WTC11 (cell line): ENCODE data around the gene RBP5. TPM values are rescaled to one million over a fixed set of nuclear protein-coding genes. Genes with fewer than 3 reads are reported as not detected.

Source experiments
- ATAC-seq: fragments of 200-7000 bp; cut with Tn5 transposase; 2 replicates; pipeline ENCODE4 v1.10.0; 2021; ENCODE audit warnings: mild to moderate bottlenecking, moderate library complexity
- CTCF ChIA-PET: fragments of 300-600 bp; sonication (Branson Sonifier 250); formaldehyde crosslinking; loops from one replicate; lab custom pipeline; 2021; ENCODE audit warnings: antibody characterized with exemption; lab: Charles Lee
- POLR2A ChIA-PET: fragments of 350-600 bp; sonication (Branson Sonifier 250); formaldehyde crosslinking; loops from one replicate; lab custom pipeline; 2021; ENCODE audit warnings: antibody characterized with exemption; lab: Charles Lee
- DNase-seq: peaks from one replicate; pipeline ENCODE4 v3.0.0; 2021; ENCODE audit warnings: low spot score
- H3K27ac Mint-ChIP-seq: 2 replicates; pipeline ENCODE4 v1.8.0; 2021; ENCODE audit warnings: mixed read lengths
- H3K27me3 Mint-ChIP-seq: 2 replicates; pipeline ENCODE4 v1.8.0; 2021; ENCODE audit warnings: low read depth, mild to moderate bottlenecking, moderate library complexity, mixed read lengths
- H3K36me3 Mint-ChIP-seq: 2 replicates; pipeline ENCODE4 v1.8.0; 2021; ENCODE audit warnings: mixed read lengths
- H3K4me1 Mint-ChIP-seq: 2 replicates; pipeline ENCODE4 v1.8.0; 2022; ENCODE audit warnings: mixed read lengths
- H3K4me3 Mint-ChIP-seq: 2 replicates; pipeline ENCODE4 v1.8.0; 2021; ENCODE audit warnings: mild to moderate bottlenecking, moderate library complexity, mixed read lengths
- H3K9me3 Mint-ChIP-seq: 2 replicates; pipeline ENCODE4 v1.8.0; 2021; ENCODE audit warnings: mixed read lengths
- CTCF ChIP-seq: fragments of 200-600 bp; IDR thresholded peaks from 2 replicates; pipeline ENCODE4 v1.8.0; 2022; ENCODE audit warnings: antibody characterized with exemption
- EMX1 ChIP-seq: fragments of 250-450 bp; sonication (Bioruptor Pico); IDR thresholded peaks from 2 replicates; pipeline ENCODE4 v1.8.0; 2021; ENCODE audit warnings: mild to moderate bottlenecking
- ESRRA ChIP-seq: sonication (generic); formaldehyde crosslinking; IDR thresholded peaks from 2 replicates; pipeline ENCODE4 v1.8.1; 2022; ENCODE audit warnings: mild to moderate bottlenecking, missing genetic modification reagents, borderline replicate concordance
- ETV6 ChIP-seq: sonication (generic); formaldehyde crosslinking; IDR thresholded peaks from 2 replicates; pipeline ENCODE4 v1.8.1; 2022; ENCODE audit warnings: mild to moderate bottlenecking, missing genetic modification reagents
- FOXJ3 ChIP-seq: sonication (generic); formaldehyde crosslinking; IDR thresholded peaks from 2 replicates; pipeline ENCODE4 v1.9.0; 2021; ENCODE audit warnings: missing genetic modification reagents, mild to moderate bottlenecking, borderline replicate concordance
- MXD4 ChIP-seq: fragments of 250-450 bp; sonication (Bioruptor Pico); IDR thresholded peaks from 2 replicates; pipeline ENCODE4 v1.8.0; 2021; ENCODE audit warnings: mild to moderate bottlenecking, moderate library complexity, borderline replicate concordance
- NR2C2 ChIP-seq: sonication (generic); formaldehyde crosslinking; IDR thresholded peaks from 2 replicates; pipeline ENCODE4 v1.8.0; 2022; ENCODE audit warnings: mild to moderate bottlenecking, missing genetic modification reagents
- SMAD4 ChIP-seq: sonication (generic); formaldehyde crosslinking; IDR thresholded peaks from 2 replicates; pipeline ENCODE4 v1.8.0; 2022; ENCODE audit warnings: mild to moderate bottlenecking, missing genetic modification reagents
- ZNF281 ChIP-seq: sonication (generic); formaldehyde crosslinking; IDR thresholded peaks from 2 replicates; pipeline ENCODE4 v1.8.0; 2023; ENCODE audit warnings: mild to moderate bottlenecking, missing genetic modification reagents
- ZNF416 ChIP-seq: fragments of 250-450 bp; sonication (Bioruptor Pico); IDR thresholded peaks from 2 replicates; pipeline ENCODE4 v1.9.0; 2021; ENCODE audit warnings: mild to moderate bottlenecking, inconsistent platforms
- total RNA-seq: library from RNA; stranded (reverse); gene quantifications from 3 replicates; pipeline ENCODE4 v1.2.3, GENCODE V29; 2021
- TF ChIP-seq, protein P1 (sequence below): fragments of 250-450 bp; sonication (Bioruptor Pico); IDR thresholded peaks from 2 replicates; pipeline ENCODE4 v1.9.0; 2021; ENCODE audit warnings: mild to moderate bottlenecking
- TF ChIP-seq, protein P2 (sequence below): sonication (generic); formaldehyde crosslinking; IDR thresholded peaks from 2 replicates; pipeline ENCODE4 v1.8.1; 2022; ENCODE audit warnings: mild to moderate bottlenecking, moderate library complexity, missing genetic modification reagents
- TF ChIP-seq, protein P3 (sequence below): fragments of 250-450 bp; sonication (Bioruptor Pico); IDR thresholded peaks from 2 replicates; pipeline ENCODE4 v1.9.0; 2021; ENCODE audit warnings: moderate library complexity, mild to moderate bottlenecking, inconsistent platforms, borderline replicate concordance
- TF ChIP-seq, protein P4 (sequence below): fragments of 250-450 bp; sonication (Bioruptor Pico); IDR thresholded peaks from 2 replicates; pipeline ENCODE4 v1.9.0; 2021; ENCODE audit warnings: mild to moderate bottlenecking, borderline replicate concordance
- TF ChIP-seq, protein P5 (sequence below): sonication (generic); formaldehyde crosslinking; IDR thresholded peaks from 2 replicates; pipeline ENCODE4 v1.8.1; 2022; ENCODE audit warnings: mild to moderate bottlenecking, missing genetic modification reagents, moderate library complexity, borderline replicate concordance

RBP5 gene
- total RNA-seq, 1 experiment from 2014 or later = 4.1 TPM

- TF ChIP-seq, protein P1, sequence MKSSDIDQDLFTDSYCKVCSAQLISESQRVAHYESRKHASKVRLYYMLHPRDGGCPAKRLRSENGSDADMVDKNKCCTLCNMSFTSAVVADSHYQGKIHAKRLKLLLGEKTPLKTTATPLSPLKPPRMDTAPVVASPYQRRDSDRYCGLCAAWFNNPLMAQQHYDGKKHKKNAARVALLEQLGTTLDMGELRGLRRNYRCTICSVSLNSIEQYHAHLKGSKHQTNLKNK (CRISPR knock-in tag) = no peak
- TF ChIP-seq, protein P2, sequence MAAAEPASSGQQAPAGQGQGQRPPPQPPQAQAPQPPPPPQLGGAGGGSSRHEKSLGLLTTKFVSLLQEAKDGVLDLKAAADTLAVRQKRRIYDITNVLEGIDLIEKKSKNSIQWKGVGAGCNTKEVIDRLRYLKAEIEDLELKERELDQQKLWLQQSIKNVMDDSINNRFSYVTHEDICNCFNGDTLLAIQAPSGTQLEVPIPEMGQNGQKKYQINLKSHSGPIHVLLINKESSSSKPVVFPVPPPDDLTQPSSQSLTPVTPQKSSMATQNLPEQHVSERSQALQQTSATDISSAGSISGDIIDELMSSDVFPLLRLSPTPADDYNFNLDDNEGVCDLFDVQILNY (CRISPR knock-in tag) = no peak
- TF ChIP-seq, protein P3, sequence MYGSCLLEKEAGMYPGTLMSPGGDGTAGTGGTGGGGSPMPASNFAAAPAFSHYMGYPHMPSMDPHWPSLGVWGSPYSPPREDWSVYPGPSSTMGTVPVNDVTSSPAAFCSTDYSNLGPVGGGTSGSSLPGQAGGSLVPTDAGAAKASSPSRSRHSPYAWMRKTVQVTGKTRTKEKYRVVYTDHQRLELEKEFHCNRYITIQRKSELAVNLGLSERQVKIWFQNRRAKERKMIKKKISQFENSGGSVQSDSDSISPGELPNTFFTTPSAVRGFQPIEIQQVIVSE (CRISPR knock-in tag) = no peak
- TF ChIP-seq MXD4 (CRISPR knock-in tag) = no peak
- no peak for TF ChIP-seq CTCF
- TF ChIP-seq, all 79 proteins: peak for 0
Observed at GRCh38 chr12:7076493-7076892, 52.2 kb downstream of the RBP5 start (continued).

DNA sequence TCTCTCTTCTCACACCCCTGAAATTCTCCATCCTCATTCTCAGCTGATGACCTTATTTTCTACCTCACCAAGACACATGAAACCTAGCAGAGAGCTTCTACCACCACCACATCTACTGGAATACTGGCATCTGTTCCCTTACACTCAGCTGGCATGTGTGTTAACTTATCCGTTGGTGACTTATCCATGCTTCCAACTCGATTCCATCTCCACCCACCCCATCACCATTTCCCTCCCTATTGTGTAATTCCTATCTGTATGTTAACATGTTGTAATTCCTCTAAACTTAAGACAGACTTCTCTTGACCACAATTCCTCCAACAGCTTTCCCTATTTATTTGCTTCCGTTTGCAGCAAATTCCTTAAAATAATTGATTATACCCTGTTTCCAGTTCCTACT, 52.8 kb downstream of the RBP5 start:
- ChIA-PET CTCF (interaction anchor here (0.7 kb wide), 1 partner anchor 33 kb away, joined by 3 read pairs; no protein-coding TSS in a partner anchor), POLR2A (no interaction called here)
- H3K4me3 Mint-ChIP-seq = no peak overlapping the region
- no peak for ATAC-seq
- no peak overlapping the region for H3K27ac Mint-ChIP-seq
- TF ChIP-seq, protein P4, sequence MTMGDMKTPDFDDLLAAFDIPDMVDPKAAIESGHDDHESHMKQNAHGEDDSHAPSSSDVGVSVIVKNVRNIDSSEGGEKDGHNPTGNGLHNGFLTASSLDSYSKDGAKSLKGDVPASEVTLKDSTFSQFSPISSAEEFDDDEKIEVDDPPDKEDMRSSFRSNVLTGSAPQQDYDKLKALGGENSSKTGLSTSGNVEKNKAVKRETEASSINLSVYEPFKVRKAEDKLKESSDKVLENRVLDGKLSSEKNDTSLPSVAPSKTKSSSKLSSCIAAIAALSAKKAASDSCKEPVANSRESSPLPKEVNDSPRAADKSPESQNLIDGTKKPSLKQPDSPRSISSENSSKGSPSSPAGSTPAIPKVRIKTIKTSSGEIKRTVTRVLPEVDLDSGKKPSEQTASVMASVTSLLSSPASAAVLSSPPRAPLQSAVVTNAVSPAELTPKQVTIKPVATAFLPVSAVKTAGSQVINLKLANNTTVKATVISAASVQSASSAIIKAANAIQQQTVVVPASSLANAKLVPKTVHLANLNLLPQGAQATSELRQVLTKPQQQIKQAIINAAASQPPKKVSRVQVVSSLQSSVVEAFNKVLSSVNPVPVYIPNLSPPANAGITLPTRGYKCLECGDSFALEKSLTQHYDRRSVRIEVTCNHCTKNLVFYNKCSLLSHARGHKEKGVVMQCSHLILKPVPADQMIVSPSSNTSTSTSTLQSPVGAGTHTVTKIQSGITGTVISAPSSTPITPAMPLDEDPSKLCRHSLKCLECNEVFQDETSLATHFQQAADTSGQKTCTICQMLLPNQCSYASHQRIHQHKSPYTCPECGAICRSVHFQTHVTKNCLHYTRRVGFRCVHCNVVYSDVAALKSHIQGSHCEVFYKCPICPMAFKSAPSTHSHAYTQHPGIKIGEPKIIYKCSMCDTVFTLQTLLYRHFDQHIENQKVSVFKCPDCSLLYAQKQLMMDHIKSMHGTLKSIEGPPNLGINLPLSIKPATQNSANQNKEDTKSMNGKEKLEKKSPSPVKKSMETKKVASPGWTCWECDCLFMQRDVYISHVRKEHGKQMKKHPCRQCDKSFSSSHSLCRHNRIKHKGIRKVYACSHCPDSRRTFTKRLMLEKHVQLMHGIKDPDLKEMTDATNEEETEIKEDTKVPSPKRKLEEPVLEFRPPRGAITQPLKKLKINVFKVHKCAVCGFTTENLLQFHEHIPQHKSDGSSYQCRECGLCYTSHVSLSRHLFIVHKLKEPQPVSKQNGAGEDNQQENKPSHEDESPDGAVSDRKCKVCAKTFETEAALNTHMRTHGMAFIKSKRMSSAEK (CRISPR knock-in tag) = no peak
- no peak for DNase-seq
- no peaks in the 10 kb centered on the region for H3K36me3 Mint-ChIP-seq
- H3K27me3 Mint-ChIP-seq = peaks cover 7% of the 10 kb centered on the region; the same call in 1 of the 2 replicates
- H3K4me1 Mint-ChIP-seq = no peaks in the 10 kb centered on the region
- no peaks in the 10 kb centered on the region for H3K9me3 Mint-ChIP-seq

GRCh38 chr12:7075518-7075917, 53.2 kb downstream of the RBP5 start:
- Mint-ChIP-seq H3K27me3 (peaks cover 7% of the 10 kb centered on the region; the same call in 1 of the 2 replicates), H3K4me1 (no peaks in the 10 kb centered on the region), H3K9me3 (no peaks in the 10 kb centered on the region), H3K27ac (no peak overlapping the region), H3K36me3 (no peaks in the 10 kb centered on the region), H3K4me3 (no peak overlapping the region)
- DNase-seq = no peak
- ChIA-PET CTCF (interaction anchor here (0.7 kb wide), 1 partner anchor 33 kb away, joined by 3 read pairs; no protein-coding TSS in a partner anchor), POLR2A (no interaction called here)
- no peak for ATAC-seq
- TF ChIP-seq EMX1 (CRISPR knock-in tag) = no peak
- TF ChIP-seq SMAD4 (CRISPR knock-in tag) = no peak
- no peak for TF ChIP-seq ESRRA (CRISPR knock-in tag)
- TF ChIP-seq FOXJ3 = no peak
- TF ChIP-seq NR2C2 (CRISPR knock-in tag) = no peak
- TF ChIP-seq ZNF281 (CRISPR knock-in tag) = no peak
- TF ChIP-seq MXD4 (CRISPR knock-in tag) = no peak
- no peak for TF ChIP-seq ZNF416 (CRISPR knock-in tag)
- no peak for TF ChIP-seq ETV6 (CRISPR knock-in tag)
- TF ChIP-seq, protein P5, sequence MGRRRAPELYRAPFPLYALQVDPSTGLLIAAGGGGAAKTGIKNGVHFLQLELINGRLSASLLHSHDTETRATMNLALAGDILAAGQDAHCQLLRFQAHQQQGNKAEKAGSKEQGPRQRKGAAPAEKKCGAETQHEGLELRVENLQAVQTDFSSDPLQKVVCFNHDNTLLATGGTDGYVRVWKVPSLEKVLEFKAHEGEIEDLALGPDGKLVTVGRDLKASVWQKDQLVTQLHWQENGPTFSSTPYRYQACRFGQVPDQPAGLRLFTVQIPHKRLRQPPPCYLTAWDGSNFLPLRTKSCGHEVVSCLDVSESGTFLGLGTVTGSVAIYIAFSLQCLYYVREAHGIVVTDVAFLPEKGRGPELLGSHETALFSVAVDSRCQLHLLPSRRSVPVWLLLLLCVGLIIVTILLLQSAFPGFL (CRISPR knock-in tag) = no peak
